GM18951 (cell line): ENCODE data around the gene XDH.

Source experiments
- POLR2A ChIP-seq: IDR thresholded peaks from 4 replicates; pipeline ENCODE4 v1.6.1; 2011; ENCODE audit warnings: mild to moderate bottlenecking; ENCODE audit not compliant: insufficient read length, insufficient read depth; ENCODE audit errors: extremely low read depth
- in situ Hi-C: fragments of 300-500 bp; cut with MboI; formaldehyde crosslinking; loops from one replicate; pipeline ENCODE4 v1.12.0; 2022; ENCODE audit warnings: low sequenced_read_pairs, mixed read lengths, inconsistent platforms; ENCODE audit not compliant: unreplicated experiment

Gene XDH

DNA sequence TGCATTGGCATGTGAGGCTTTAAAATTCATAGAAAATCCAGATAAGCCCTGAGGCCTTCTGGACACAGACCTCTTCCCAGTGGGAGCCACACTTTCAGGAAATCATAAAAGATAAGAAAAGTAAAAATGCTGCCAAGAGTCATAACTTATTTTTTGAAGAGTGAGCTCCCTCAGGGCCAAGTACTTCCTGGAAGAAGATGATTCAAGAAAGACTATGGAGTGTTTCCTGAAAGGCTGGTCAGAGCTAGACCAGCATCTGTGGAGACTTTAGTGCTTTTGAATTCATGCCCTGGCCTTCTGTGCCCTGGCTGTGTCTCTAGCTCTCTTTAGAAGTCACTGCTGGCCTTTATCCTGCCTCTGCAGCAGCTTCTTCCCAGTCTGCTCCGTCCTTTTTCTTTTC lies 6.4 kb upstream of the XDH start:
- in situ Hi-C loops, result no loop called here
- no peak for TF ChIP-seq POLR2A

DNA sequence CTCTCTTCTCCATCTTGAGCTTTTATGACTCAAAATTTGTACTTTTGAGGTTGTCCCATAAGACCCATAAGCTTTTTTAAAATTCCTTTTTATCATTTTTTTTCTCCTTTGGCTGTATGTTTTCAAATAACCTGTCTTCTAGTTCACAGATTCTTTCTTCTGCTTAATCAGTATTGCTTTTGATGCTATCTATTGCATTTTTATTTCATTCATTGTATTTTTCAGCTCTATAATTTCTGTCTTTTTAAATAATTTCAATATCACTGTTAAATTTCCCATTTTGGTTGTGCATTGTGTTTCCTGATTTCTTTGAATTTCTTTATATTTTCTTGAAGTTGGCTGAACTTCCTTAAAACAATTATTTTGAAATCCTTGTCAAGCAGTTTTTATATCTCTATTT lies 4.8 kb upstream of the XDH start:
- in situ Hi-C loops, result no loop called here
- no peak for TF ChIP-seq POLR2A

DNA sequence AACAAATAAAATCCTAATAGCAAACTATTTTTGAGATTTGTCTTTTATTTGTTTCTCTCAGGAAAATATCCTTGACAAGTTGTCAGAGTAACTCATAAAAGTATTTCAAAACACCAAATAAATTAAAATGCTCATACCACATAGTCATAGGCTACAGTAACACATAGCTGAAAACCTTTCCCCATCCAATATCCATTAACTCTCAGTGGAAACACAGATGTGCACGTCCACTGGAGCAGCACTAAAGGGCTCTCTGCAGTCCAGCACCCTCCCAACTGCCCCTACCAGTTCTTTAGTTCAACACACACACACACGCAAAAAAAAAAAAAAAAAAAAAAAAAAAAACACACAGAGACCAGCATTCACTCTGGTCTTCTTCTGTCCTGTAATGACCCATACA lies 879 bp upstream of the XDH start:
- in situ Hi-C loops, result no loop called here
- no peak for TF ChIP-seq POLR2A

GRCh38 chr2:31413862-31414550 lies 536 bp downstream of the XDH start:
- in situ Hi-C loops, result no loop called here
- no peak for TF ChIP-seq POLR2A

DNA sequence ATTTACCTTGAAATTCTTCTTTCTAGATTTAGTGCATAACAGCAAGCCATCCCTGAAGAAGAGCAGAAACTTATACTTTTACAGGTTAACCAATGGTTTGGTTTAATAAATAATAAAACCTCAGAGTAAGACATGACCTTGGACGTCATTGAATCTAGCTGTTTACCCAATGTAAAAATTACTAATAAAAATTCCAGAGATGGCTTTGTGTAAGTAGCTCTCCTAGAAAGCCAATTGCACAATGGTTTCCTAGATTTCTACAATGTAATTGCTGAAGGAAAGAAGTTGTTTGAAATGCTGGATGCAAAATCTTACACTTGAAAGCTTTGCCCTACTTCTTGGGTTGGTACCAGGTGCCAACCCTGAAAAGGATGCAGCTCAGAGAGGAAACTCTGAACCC lies 1.5 kb downstream of the XDH start:
- in situ Hi-C loops, result no loop called here
- no peak for TF ChIP-seq POLR2A

- no peak for TF ChIP-seq POLR2A
- in situ Hi-C loops, result no loop called here
These were observed 2.8 kb downstream of the XDH start for GRCh38 chr2:31411771-31412170.

DNA sequence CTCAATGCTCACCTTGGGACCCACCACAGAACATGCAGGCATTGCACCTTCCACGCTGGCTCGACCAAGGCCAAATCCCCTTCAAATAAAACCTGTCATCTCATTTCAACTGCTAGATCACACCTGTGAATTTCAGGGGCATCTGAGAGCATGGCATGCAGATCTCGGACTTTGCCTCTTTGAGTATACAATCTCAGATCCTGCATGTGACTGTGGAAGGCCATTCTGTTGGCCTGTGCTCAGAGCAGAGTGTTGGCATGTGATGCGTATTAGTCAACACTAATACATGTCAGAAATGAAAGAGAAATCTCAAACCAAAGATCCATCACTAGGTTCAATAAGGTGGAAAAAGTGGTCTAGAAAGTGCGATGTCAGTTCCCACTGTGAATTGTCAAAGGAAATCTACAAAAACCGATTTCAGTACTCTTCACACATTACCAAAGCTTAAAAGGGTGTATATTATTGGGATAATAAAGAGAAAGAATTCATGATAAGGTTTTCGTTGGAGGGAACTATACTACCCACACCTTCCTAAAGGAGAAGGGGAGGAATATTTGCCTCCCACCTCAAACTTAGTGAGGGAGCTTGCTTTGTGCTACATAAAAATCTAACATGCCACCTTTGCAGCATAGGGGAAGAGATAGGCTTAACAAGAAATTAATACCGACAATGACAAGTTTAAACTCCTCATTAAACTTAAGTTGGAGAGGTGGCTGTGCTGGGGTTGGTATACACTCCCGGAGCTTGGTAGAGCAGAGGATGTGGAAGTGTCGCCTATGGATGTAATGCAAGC lies 7.8 kb downstream of the XDH start:
- no peak for TF ChIP-seq POLR2A
- in situ Hi-C loops, result no loop called here

DNA sequence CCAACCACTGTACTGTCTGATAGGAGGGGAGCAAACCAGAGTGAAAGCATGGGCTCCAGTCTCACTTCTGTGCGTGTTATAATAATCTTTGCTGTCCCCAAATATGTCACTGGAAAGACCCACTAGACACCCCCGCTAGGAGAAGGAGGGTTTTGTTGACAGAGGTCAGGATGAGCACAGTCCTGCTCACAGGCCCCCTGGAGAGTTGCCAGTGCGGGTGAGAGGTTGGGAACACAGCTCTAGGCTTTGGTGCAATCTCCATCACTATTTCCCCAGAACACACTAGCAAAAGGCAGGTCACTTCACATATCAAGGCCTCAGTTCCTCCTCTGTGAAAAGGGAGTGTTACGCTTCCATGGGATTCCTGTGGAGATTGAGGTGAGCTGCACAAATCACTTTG lies 9.7 kb downstream of the XDH start:
- TF ChIP-seq POLR2A, result no peak
- in situ Hi-C loops, result no loop called here

- TF ChIP-seq POLR2A, result no peak
- in situ Hi-C loops, result no loop called here
These were observed 10.2 kb downstream of the XDH start for GRCh38 chr2:31404302-31404701.

GRCh38 chr2:31402388-31402787 lies 12.2 kb downstream of the XDH start:
- in situ Hi-C loops, result no loop called here
- TF ChIP-seq POLR2A, result no peak

- in situ Hi-C loops, result no loop called here
These were observed 13.0 kb downstream of the XDH start for GRCh38 chr2:31401580-31401979.

GRCh38 chr2:31398881-31399280 lies 15.7 kb downstream of the XDH start:
- in situ Hi-C loops, result no loop called here
- TF ChIP-seq POLR2A, result no peak

More at GRCh38 chr2:31401580-31401979, 13.0 kb downstream of the XDH start:
- no peak for TF ChIP-seq POLR2A

DNA sequence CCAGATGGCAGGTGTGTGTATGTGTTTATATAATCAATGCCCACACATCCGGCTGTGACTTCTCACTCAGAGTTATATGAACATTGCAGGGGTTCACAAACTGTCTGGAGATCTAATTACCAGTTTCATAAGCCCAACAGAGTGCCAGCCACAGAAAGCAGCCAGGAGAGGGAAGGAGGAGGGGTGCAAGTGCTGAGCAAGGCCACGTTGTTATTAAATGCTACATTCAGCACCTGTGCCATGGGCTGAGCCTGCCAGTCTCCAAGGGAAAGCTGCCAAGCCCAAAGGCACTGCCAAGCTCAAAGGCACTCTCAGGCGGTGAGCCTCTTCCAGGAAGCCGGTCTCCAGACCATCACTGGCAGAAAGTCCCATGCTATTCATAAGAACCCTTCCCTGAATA lies 17.4 kb downstream of the XDH start:
- no peak for TF ChIP-seq POLR2A
- in situ Hi-C loops, result no loop called here

- TF ChIP-seq POLR2A, result no peak
- in situ Hi-C loops, result no loop called here
These were observed 24.2 kb downstream of the XDH start for GRCh38 chr2:31390324-31390723.
